HG03108 (cell line): ENCODE data around the gene SBK2.

Experiments used
- ATAC-seq: cut with Tn5 transposase; IDR thresholded peaks from one replicate; pipeline ENCODE4 v1.9.1; 2021; ENCODE audit warnings: moderate library complexity; ENCODE audit not compliant: unreplicated experiment

Gene SBK2

GRCh38 chr19:55559684-55560083 is 22.8 kb upstream of the SBK2 start:
- no peak for ATAC-seq

DNA sequence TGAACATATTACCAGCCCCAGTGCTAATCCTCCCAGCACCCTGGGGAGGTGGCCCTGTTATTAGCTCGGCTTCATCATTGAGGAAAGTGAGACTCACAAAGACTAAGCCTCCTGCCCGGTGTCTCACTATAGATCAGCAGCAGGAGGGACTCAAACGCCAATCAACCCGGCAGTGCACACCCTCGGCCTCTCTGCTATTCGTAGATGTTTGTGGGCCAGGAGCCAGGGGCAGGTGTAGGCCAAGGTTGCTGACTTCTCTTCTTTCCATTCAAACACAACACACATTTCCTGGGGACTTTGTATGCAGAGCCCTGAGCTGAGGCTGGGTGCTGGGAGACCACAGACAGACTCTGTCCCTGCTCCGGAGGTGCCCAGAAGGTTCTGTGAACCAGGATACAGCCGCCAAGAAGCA is 17.8 kb upstream of the SBK2 start:
- ATAC-seq = no peak

GRCh38 chr19:55554302-55554701 is 17.4 kb upstream of the SBK2 start:
- no peak for ATAC-seq

GRCh38 chr19:55553217-55554182 is 16.6 kb upstream of the SBK2 start:
- no peak for ATAC-seq

DNA sequence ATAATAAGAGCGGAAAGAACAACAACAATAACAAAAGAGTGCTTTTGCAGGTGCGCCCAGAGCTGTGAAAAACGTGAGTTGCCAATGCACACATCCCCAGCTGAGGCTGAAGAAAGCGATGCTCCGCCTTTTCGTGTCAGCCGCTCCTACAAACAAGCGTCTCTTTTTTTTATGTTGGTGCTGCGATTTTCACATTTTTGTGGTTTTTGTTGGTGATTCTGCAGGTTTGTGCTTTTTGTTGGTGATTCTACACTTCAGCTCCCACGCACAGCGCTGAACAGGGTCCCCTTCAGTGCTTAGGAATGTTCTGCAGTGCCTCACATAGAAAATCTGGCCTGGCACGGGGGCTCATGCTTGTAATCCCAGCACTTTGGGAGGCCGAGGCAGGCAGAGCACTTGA is 15.7 kb upstream of the SBK2 start:
- no peak for ATAC-seq

DNA sequence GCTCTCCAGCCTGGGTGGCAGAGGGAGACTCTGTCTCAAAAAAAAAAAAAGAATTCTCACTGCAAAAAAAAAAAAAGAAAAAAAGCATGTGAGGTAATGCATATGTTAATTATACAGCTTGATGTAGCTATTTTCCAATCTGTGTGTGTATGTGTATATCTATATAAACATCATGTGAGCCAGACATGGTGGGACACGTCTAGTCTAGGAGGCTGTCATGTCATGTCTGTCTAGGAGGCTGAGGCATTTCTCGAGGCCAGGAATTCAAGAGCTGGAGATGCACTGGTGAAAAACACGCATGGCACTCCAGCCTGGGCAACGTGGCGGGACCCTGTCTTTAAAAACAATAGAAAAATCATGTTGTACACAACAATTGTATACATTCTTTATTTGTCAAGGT is 15.3 kb upstream of the SBK2 start:
- no peak for ATAC-seq

GRCh38 chr19:55550321-55550650 is 13.4 kb upstream of the SBK2 start:
- no peak for ATAC-seq

DNA sequence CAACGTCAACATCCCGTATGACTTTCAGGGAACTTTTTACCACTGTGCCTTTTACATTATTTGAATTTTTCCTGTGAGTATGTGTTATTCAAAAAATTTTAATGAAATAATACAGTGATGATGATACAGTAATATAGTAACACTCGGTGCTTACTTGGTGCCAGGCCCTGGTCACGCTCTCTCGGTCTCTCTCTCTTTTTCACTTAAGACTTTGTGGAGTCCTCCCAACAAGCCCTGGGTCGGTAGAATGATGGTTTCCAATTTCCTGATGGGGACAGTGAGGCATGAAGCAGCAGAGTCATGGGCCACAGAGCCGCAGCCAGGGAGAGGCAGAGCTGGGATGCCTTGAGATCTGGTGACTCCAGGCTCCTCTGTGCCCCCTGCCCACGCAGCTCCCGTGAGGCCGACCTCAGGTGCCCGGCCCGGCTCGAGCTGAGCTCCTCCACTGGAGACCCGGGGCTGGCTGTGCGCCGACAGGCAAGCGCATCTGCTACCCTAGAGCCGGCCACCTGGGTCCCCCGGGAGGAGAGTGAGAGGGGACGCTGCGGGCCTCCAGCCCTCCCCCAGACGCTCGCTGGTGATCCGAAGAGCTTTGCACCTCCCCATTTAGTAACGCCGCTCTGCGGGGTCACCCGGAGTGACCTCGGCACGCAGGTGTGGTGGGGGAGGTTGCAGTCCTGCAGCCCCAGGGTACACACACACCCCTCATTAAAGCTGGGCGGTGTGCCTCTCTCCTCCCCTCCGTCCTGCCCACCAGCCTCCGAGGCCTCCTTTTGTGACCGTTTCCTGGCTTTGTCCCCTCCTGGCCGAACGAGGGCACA is 12.8 kb upstream of the SBK2 start:
- no peak for ATAC-seq

- no peak for ATAC-seq
Measured at GRCh38 chr19:55546822-55547614, 10.1 kb upstream of the SBK2 start.

DNA sequence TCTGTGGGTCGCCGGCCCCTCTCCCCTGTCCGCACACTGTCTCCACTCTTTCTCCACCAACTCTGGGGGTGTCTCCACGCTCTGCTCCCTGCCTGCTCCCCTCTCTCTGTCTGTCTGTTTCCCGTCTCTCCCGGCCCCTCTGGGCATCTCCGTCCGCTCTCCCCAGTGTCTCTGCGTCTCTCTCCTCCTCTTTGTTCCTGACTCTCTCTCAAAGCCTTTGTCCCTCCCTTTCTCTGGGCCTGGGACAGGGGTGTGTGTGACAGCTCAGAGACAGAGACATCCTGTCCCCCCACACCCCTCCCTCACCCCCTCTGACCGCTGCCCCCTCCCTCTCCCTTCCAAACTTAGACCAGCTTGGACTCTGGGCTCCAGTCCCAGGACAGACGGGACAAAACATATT is 9.1 kb upstream of the SBK2 start:
- ATAC-seq = no peak

- ATAC-seq = no peak
Measured at GRCh38 chr19:55545443-55545842, 8.5 kb upstream of the SBK2 start, which contains the start of gene SBK3. SBK3 (minus strand) TSS chr19:55545543; CDS start chr19:55545543, 0 bp downstream.

DNA sequence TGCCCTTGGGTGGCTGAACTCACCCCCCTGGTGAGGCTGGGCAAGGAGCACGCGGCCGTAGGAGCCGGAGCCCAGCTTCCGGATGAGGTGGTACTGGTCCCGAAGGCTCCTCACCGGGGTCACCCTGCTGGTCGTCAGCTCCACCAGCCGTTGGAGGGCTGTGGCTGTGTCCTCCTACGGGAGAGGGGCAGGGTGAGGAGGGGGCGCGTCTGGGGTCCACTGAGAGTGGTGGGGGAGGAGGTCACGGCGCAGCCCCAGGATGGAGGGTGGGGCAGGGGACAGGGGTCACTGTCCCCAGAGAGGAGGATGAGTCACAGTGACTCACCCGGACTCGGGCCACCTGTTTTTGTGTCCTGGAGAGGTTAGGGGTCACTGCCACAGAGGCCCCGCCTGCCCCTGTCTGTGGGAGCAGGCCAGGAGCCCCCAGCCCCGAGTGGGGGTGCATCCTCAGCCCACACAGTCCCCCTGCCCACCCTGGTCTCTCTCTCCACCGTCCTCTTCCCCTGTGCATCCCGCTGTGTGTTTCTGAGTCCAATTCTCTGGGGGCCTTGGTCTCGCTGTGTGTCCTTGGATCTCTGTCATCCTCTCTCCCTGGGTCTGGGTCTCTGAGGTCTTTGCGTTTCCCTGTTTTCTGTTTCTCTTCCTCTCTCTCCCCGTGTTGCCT is 8.0 kb upstream of the SBK2 start:
- ATAC-seq = no peak

GRCh38 chr19:55544014-55544413 is 7.1 kb upstream of the SBK2 start:
- no peak for ATAC-seq

GRCh38 chr19:55543567-55543966 is 6.6 kb upstream of the SBK2 start:
- ATAC-seq = no peak

DNA sequence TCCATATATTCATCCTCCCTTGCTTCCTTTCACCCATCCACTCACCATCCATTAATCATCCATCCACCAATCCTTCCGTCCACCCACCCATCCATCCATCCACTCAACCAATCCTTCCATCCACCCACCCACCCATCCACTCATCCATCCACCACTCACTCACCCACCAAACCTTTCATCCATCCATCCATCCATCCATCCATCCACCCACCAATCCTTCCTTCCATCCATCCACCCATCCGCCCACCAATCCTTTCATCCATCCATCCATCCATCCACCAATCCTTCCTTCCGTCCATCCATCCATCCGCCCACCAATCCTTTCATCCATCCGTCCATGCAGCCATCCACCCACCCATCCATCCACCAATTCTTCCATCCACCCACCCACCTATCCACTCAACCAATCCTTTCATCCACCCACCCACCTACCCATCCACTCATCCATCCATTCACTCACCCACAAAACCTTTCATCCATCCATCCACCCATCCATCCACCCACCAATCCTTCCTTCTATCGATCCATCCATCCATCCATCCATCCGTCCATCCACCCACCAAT is 5.4 kb upstream of the SBK2 start:
- no peak for ATAC-seq

DNA sequence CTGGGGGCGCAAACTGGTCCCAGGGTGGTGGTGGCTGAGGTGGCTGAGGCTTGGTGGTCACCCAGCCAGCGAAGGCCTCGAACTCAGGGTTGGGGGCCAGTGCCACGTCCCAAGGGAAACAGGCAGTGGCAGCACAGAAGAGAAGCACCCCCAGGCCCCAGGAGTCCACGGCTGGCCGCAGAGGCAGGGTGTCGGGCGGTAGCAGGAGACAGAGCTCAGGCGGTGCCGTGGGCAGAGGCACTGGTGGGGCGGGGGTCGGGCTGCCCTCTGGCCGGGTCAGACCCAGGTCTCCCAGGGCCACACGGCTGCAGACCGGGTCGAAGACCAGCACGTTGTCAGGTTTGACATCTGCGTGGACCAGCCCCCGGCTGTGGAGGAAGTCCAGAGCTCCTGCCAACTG is 4.2 kb upstream of the SBK2 start:
- no peak for ATAC-seq

- no peak for ATAC-seq
Measured at GRCh38 chr19:55540619-55541018, 3.7 kb upstream of the SBK2 start.

DNA sequence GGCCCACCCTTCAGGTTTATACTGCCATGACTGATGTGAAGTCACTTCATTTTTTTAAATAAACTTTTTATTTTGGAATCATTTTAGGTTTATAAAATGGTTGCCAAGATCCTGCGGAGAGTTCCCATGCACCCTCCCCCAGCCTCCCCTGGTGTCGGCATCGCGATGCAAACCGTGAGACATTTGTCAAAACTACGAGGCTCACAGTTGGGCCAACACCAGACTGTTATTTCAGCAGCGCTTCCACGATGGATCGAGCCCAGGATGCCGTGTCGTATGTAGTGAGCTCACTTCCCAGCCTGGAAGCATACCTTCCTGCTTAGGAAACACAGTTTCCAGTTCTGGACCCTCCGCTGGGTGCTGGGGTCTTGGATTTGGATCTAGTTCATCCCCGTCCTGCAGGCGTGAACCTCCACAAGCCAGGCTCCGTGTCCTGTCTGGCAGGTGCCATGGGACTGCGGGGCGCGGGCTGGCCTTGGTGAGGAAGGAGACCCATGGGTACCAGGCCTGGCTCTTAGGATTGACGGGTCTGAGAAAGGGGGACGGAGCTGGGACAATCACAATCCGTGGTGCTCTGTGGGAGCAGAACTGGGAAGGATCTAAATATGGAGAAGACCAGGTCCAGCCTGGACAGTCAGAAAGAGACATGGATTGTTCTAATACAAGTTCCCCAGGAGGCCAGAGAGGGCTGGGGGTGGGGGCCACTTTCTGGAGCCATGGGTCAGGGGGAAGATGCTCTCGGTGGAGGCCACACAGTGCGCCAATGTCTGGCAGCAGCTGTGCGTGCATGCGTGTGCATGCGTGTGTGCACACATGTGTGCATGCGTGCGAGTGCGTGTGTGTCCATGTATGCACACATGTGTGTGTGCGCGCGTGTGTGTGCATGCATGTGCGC is 2.4 kb upstream of the SBK2 start:
- ATAC-seq = no peak

DNA sequence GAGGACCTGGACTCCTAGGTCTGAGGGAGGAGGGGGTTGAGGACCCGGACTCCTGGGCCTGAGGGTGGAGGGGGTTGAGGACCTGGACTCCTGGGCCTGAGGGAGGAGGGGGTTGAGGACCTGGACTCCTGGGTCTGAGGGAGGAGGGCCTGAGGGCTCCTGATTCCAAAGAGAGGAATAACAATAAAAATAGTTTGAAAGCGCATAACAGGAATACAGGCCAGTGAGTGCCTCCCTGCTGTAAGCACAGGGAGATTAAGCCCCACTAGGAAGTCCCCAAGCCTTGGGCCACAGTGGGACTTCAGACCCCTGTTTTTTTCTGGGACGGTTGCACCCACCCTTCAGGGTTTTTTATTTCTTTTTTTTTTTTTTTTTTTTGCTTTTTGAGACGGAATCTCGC is 1.2 kb upstream of the SBK2 start:
- ATAC-seq = no peak
